H9 (cell line): Measurements from ENCODE around the gene TPSAB1. TPM values are rescaled to one million over a fixed set of nuclear protein-coding genes. Genes with fewer than 3 reads are reported as not detected.

Source experiments
- DNase-seq: peaks from one replicate; pipeline ENCODE4 v3.0.0-alpha.2; 2017
- H2AFZ ChIP-seq: one replicate; pipeline ENCODE4 v1.6.1; 2013; ENCODE audit warnings: mild to moderate bottlenecking, low read length, control low read depth, moderate library complexity
- H2AK5ac ChIP-seq: 2 replicates; pipeline ENCODE4 v1.6.1; 2013; ENCODE audit warnings: low read length, control low read depth, mixed read lengths; ENCODE audit not compliant: insufficient read length
- H2BK120ac ChIP-seq: one replicate; pipeline ENCODE4 v1.6.1; 2013; ENCODE audit warnings: low read depth, mild to moderate bottlenecking, low read length, control low read depth, inconsistent platforms; ENCODE audit not compliant: poor library complexity, severe bottlenecking
- H2BK12ac ChIP-seq: 2 replicates; pipeline ENCODE4 v1.6.1; 2013; ENCODE audit warnings: low read length, control low read depth, mixed read lengths, low read depth; ENCODE audit not compliant: insufficient read length
- H2BK15ac ChIP-seq: 2 replicates; pipeline ENCODE4 v1.6.1; 2013; ENCODE audit warnings: low read depth, low read length, control low read depth
- H2BK20ac ChIP-seq: one replicate; pipeline ENCODE4 v1.6.1; 2013; ENCODE audit warnings: low read depth, mild to moderate bottlenecking, low read length, control low read depth, inconsistent platforms; ENCODE audit not compliant: poor library complexity, severe bottlenecking
- H2BK5ac ChIP-seq: 2 replicates; pipeline ENCODE4 v1.6.1; 2013; ENCODE audit warnings: low read length, control low read depth, mixed read lengths; ENCODE audit not compliant: insufficient read length
- H3K14ac ChIP-seq: 2 replicates; pipeline ENCODE4 v1.6.1; 2013; ENCODE audit warnings: low read length, control low read depth; ENCODE audit not compliant: insufficient read depth
- H3K18ac ChIP-seq: 2 replicates; pipeline ENCODE4 v1.6.1; 2013; ENCODE audit warnings: low read depth, mild to moderate bottlenecking, mixed read lengths, low read length, control low read depth; ENCODE audit not compliant: insufficient read length
- H3K23ac ChIP-seq: 2 replicates; pipeline ENCODE4 v1.6.1; 2013; ENCODE audit warnings: low read length, control low read depth, mixed read lengths, low read depth; ENCODE audit not compliant: insufficient read length
- H3K23me2 ChIP-seq: 2 replicates; pipeline ENCODE4 v1.6.1; 2013; ENCODE audit warnings: low read depth, mild to moderate bottlenecking, mixed read lengths, low read length, control low read depth; ENCODE audit not compliant: insufficient read length, poor library complexity, severe bottlenecking
- H3K27ac ChIP-seq: 2 replicates; pipeline ENCODE4 v1.5.1; 2013; ENCODE audit warnings: low read length, control low read depth, mixed read lengths, low read depth; ENCODE audit not compliant: insufficient read length
- H3K27me3 ChIP-seq: 2 replicates; pipeline ENCODE4 v1.6.1; 2013; ENCODE audit warnings: low read length, control low read depth, inconsistent platforms; ENCODE audit not compliant: insufficient read depth
- H3K4ac ChIP-seq: 2 replicates; pipeline ENCODE4 v1.6.1; 2013; ENCODE audit warnings: low read depth, mild to moderate bottlenecking, control low read depth, inconsistent platforms, low read length, moderate library complexity
- H3K4me1 ChIP-seq: 2 replicates; pipeline ENCODE4 v1.6.1; 2013; ENCODE audit warnings: low read length, control low read depth, inconsistent platforms; ENCODE audit not compliant: insufficient read depth
- H3K4me2 ChIP-seq: 2 replicates; pipeline ENCODE4 v1.6.1; 2013; ENCODE audit warnings: low read length, control low read depth, mixed read lengths; ENCODE audit not compliant: insufficient read length, insufficient read depth
- H3K56ac ChIP-seq: 2 replicates; pipeline ENCODE4 v1.6.1; 2013; ENCODE audit warnings: low read depth, mild to moderate bottlenecking, mixed read lengths, low read length, control low read depth; ENCODE audit not compliant: insufficient read length
- H3K79me1 ChIP-seq: 2 replicates; pipeline ENCODE4 v1.6.1; 2013; ENCODE audit warnings: low read depth, mild to moderate bottlenecking, moderate library complexity, low read length, control low read depth, inconsistent platforms; ENCODE audit not compliant: insufficient read depth, poor library complexity, severe bottlenecking
- H3K79me2 ChIP-seq: 2 replicates; pipeline ENCODE4 v1.6.1; 2013; ENCODE audit warnings: low read length, control low read depth, inconsistent platforms; ENCODE audit not compliant: insufficient read depth
- H3K9ac ChIP-seq: 2 replicates; pipeline ENCODE4 v1.6.1; 2013; ENCODE audit warnings: low read length, control low read depth, mixed read lengths; ENCODE audit not compliant: insufficient read length; ENCODE audit errors: extremely low read depth
- H3K9me3 ChIP-seq: one replicate; pipeline ENCODE4 v1.6.1; 2013; ENCODE audit warnings: low read depth, low read length, inconsistent platforms; ENCODE audit not compliant: control insufficient read depth
- H3T11ph ChIP-seq: one replicate; pipeline ENCODE4 v1.6.1; 2013; ENCODE audit warnings: mild to moderate bottlenecking, low read length, control low read depth, inconsistent platforms
- H4K20me1 ChIP-seq: one replicate; pipeline ENCODE4 v1.6.1; 2013; ENCODE audit not compliant: control insufficient read depth, insufficient read length, insufficient read depth
- H4K5ac ChIP-seq: 2 replicates; pipeline ENCODE4 v1.6.1; 2013; ENCODE audit warnings: low read depth, mild to moderate bottlenecking, mixed read lengths, low read length, control low read depth; ENCODE audit not compliant: insufficient read length
- H4K8ac ChIP-seq: replicated peaks from 2 replicates; pipeline ENCODE4 v1.6.1; 2013; ENCODE audit warnings: low read length, control low read depth, mixed read lengths, low read depth; ENCODE audit not compliant: insufficient read length
- H4K91ac ChIP-seq: 2 replicates; pipeline ENCODE4 v1.6.1; 2013; ENCODE audit warnings: low read depth, mild to moderate bottlenecking, moderate library complexity, mixed read lengths, low read length, control low read depth; ENCODE audit not compliant: insufficient read length
- H3K27ac Mint-ChIP-seq, 3 experiments: 2 replicates in 2 of 3; 3 replicates in 1 of 3; pipeline ENCODE4 v1.8.0; 2020 to 2021; ENCODE audit warnings: mixed read lengths in 3 of 3, mild to moderate bottlenecking in 1 of 3, moderate library complexity in 1 of 3
- H3K27me3 Mint-ChIP-seq: 2 replicates; pipeline ENCODE4 v1.8.0; 2021; ENCODE audit warnings: low read depth, mild to moderate bottlenecking, moderate library complexity, mixed read lengths
- H3K36me3 Mint-ChIP-seq, 3 experiments: 2 replicates in 2 of 3; 3 replicates in 1 of 3; pipeline ENCODE4 v1.8.0; 2020 to 2021; ENCODE audit warnings: low read depth in 3 of 3, mixed read lengths in 3 of 3; ENCODE audit not compliant: insufficient read depth in 1 of 3
- H3K4me1 Mint-ChIP-seq, 2 experiments: 2 replicates each; pipeline ENCODE4 v1.8.0; 2020; ENCODE audit warnings: mixed read lengths in 2 of 2
- H3K4me3 Mint-ChIP-seq, 2 experiments: 2 replicates in 1 of 2; 3 replicates in 1 of 2; pipeline ENCODE4 v1.8.0; 2020 to 2021; ENCODE audit warnings: mild to moderate bottlenecking in 2 of 2, mixed read lengths in 2 of 2, moderate library complexity in 1 of 2
- H3K9me3 Mint-ChIP-seq, 2 experiments: 2 replicates in 1 of 2; 3 replicates in 1 of 2; pipeline ENCODE4 v1.8.0; 2020; ENCODE audit warnings: mild to moderate bottlenecking in 2 of 2, mixed read lengths in 2 of 2, moderate library complexity in 1 of 2
- CTCF ChIP-seq: fragments of 200-600 bp; sonication (generic); conservative IDR thresholded peaks from 3 replicates; pipeline ENCODE4 v1.8.0; 2021; ENCODE audit warnings: antibody characterized with exemption, mild to moderate bottlenecking
- WGBS: extraction: QIAGEN DNeasy Blood & Tissue Kit; methylation state at CpG from one replicate; pipeline ENCODE4 v1.1.7; 2013; ENCODE audit warnings: missing lambda C conversion rate, low lambda C conversion rate, mixed read lengths; ENCODE audit not compliant: insufficient read length; ENCODE audit errors: extremely low coverage; 5-methylcytosine and 5-hydroxymethylcytosine counted together
- total RNA-seq: library from RNA; stranded (reverse); gene quantifications from 2 replicates; pipeline ENCODE4 v1.2.1, GENCODE V29; 2021

TPSAB1 gene
- total RNA-seq, 1 experiment from 2014 or later, result not detected

DNA sequence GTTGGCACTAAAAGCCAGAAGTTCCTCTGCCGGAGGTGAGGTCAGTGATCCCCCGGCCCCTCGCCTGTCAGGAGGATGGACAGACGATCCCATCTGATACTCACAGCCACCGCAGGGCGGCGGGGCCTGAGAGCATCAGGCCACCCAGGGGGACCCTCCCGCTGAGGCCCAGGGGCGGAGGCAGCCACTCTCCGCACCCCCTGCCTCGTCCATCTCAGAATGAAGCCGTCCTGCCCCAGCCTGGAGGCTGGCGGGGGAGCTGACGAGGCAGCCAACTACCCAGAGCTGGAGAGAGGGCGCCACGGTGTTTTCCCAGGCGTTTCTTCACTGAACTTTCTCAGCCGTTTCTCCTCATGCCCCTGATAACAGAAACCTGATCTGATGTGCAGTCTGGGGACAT is 38.0 kb downstream of the TPSAB1 start:
- Histone ChIP-seq H2BK12ac (no peak overlapping the region), H2AFZ (no peak overlapping the region), H3K18ac (no peak overlapping the region), H3K23me2 (no peaks in the 10 kb centered on the region), H3K27me3 (no peaks in the 10 kb centered on the region), H3K9me3 (no peaks in the 10 kb centered on the region), H4K91ac (no peak overlapping the region), H4K8ac (no peak overlapping the region), H4K5ac (no peak overlapping the region), H2BK20ac (no peak overlapping the region), H3K4me2 (no peak overlapping the region), H3K79me2 (no peaks in the 10 kb centered on the region), H3K9ac (no peak overlapping the region), H4K20me1 (no peaks in the 10 kb centered on the region), H3K27ac (no peak overlapping the region), H3K23ac (no peak overlapping the region), H3K14ac (no peak overlapping the region), H3K56ac (no peak overlapping the region), H3T11ph (no peak overlapping the region), H2BK5ac (no peak overlapping the region), H2BK120ac (no peak overlapping the region), H3K79me1 (no peaks in the 10 kb centered on the region), H3K4me1 (no peaks in the 10 kb centered on the region; the same call in 1 of the 2 replicates), H2AK5ac (no peak overlapping the region), H3K4ac (no peak overlapping the region), H2BK15ac (no peak overlapping the region)
- Mint-ChIP-seq H3K36me3 (peaks cover 0 to 4% (median 0%) of the 10 kb centered on the region in 3 experiments; a peak in 2 of 7 replicates), H3K4me3 (no peak overlapping the region), H3K4me1 (peaks cover 9 to 19% of the 10 kb centered on the region in 2 experiments; a peak in 3 of 4 replicates), H3K27me3 (peaks cover 40% of the 10 kb centered on the region), H3K27ac (no peak overlapping the region), H3K9me3 (no peaks in the 10 kb centered on the region)
- DNase-seq, result no peak
- peak; percentile 24; the same call in 1 of the 3 replicates for TF ChIP-seq CTCF
- WGBS, result no CpG with 5 or more reads among the region's 18 CpGs
